Liver (tissue), 9 donors: Measurements from ENCODE around the gene DNAI4. TPM values are rescaled to one million over a fixed set of nuclear protein-coding genes. Genes with fewer than 3 reads are reported as not detected.

Source experiments
- DNase-seq: peaks from one replicate; pipeline ENCODE4 v3.0.0-alpha.2; 2017; ENCODE audit warnings: low spot score
- H3K27ac ChIP-seq, 2 donors: one replicate each; pipeline ENCODE4 v1.7.0; 2013; ENCODE audit warnings: inconsistent platforms in 2 of 2, low read length in 2 of 2, control low read depth in 1 of 2, low read depth in 1 of 2, mild to moderate bottlenecking in 1 of 2
- H3K27me3 ChIP-seq, 4 donors: one replicate each; pipeline versions ENCODE4 v1.6.1 to v1.7.0; 2013; ENCODE audit warnings: low read length in 3 of 4, inconsistent platforms in 1 of 4, mild to moderate bottlenecking in 1 of 4, moderate library complexity in 1 of 4; ENCODE audit not compliant: control insufficient read depth in 4 of 4, insufficient read depth in 4 of 4
- H3K36me3 ChIP-seq, 4 donors: one replicate each; pipeline versions ENCODE4 v1.6.1 to v1.7.0; 2013; ENCODE audit warnings: low read length in 3 of 4, mild to moderate bottlenecking in 3 of 4, low read depth in 1 of 4, moderate library complexity in 1 of 4; ENCODE audit not compliant: control insufficient read depth in 4 of 4, insufficient read depth in 3 of 4
- H3K4me1 ChIP-seq, 4 donors: one replicate each; pipeline versions ENCODE4 v1.6.1 to v1.7.0; 2013; ENCODE audit warnings: low read length in 3 of 4, mild to moderate bottlenecking in 3 of 4, moderate library complexity in 1 of 4; ENCODE audit not compliant: control insufficient read depth in 4 of 4, insufficient read depth in 4 of 4
- H3K4me3 ChIP-seq, 3 donors: one replicate each; pipeline versions ENCODE4 v1.6.1 to v1.7.0; 2013; ENCODE audit warnings: low read length in 3 of 3, control low read depth in 1 of 3, low read depth in 1 of 3, mild to moderate bottlenecking in 1 of 3
- H3K9ac ChIP-seq, 2 donors: one replicate each; pipeline ENCODE4 v1.7.0; 2013; ENCODE audit warnings: low read length in 2 of 2, mild to moderate bottlenecking in 2 of 2, moderate library complexity in 2 of 2, control low read depth in 1 of 2, low read depth in 1 of 2
- H3K9me3 ChIP-seq, 4 donors: one replicate each; pipeline versions ENCODE4 v1.6.1 to v1.7.0; 2013; ENCODE audit warnings: low read length in 3 of 4; ENCODE audit not compliant: control insufficient read depth in 4 of 4
- EGR1 ChIP-seq, 2 donors: IDR thresholded peaks; 2 replicates each; pipeline ENCODE4 v1.6.1; 2016 to 2018; ENCODE audit warnings: antibody characterized with exemption in 2 of 2, low read depth in 2 of 2
- FOXA1 ChIP-seq: IDR thresholded peaks from 2 replicates; pipeline ENCODE4 v1.6.1; 2016; ENCODE audit warnings: antibody characterized with exemption
- FOXA2 ChIP-seq: IDR thresholded peaks from 2 replicates; pipeline ENCODE4 v1.6.1; 2016; ENCODE audit warnings: antibody characterized with exemption
- GABPA ChIP-seq, 2 donors: IDR thresholded peaks in 1 of 2; conservative IDR thresholded peaks in 1 of 2; 2 replicates each; pipeline ENCODE4 v1.6.1; 2016; ENCODE audit warnings: antibody characterized with exemption in 2 of 2, mild to moderate bottlenecking in 1 of 2, moderate library complexity in 1 of 2
- HNF4A ChIP-seq, 2 donors: conservative IDR thresholded peaks; 2 replicates each; pipeline ENCODE4 v1.6.1; 2016; ENCODE audit warnings: antibody characterized with exemption in 2 of 2, mild to moderate bottlenecking in 2 of 2
- HNF4G ChIP-seq: IDR thresholded peaks from 2 replicates; pipeline ENCODE4 v1.6.1; 2016; ENCODE audit warnings: antibody characterized with exemption
- JUND ChIP-seq, 2 donors: IDR thresholded peaks; 2 replicates each; pipeline ENCODE4 v1.6.1; 2016; ENCODE audit warnings: antibody characterized with exemption in 2 of 2
- NR2F2 ChIP-seq: IDR thresholded peaks from 2 replicates; pipeline ENCODE4 v1.6.1; 2016; ENCODE audit warnings: antibody characterized with exemption
- RAD21 ChIP-seq, 2 donors: IDR thresholded peaks; 2 replicates each; pipeline ENCODE4 v1.6.1; 2016; ENCODE audit warnings: antibody characterized with exemption in 2 of 2, mild to moderate bottlenecking in 2 of 2
- RXRA ChIP-seq, 2 donors: IDR thresholded peaks; 2 replicates each; pipeline ENCODE4 v1.6.1; 2017 to 2018; ENCODE audit warnings: antibody characterized with exemption in 2 of 2, mild to moderate bottlenecking in 1 of 2
- SP1 ChIP-seq: IDR thresholded peaks from 2 replicates; pipeline ENCODE4 v1.6.1; 2018; ENCODE audit warnings: antibody characterized with exemption, mild to moderate bottlenecking
- TAF1 ChIP-seq: conservative IDR thresholded peaks from 2 replicates; pipeline ENCODE4 v1.6.1; 2016; ENCODE audit warnings: antibody characterized with exemption, mild to moderate bottlenecking
- YY1 ChIP-seq: IDR thresholded peaks from 2 replicates; pipeline ENCODE4 v1.6.1; 2016; ENCODE audit warnings: antibody characterized with exemption, mild to moderate bottlenecking
- WGBS: extraction: QIAGEN DNeasy Blood & Tissue Kit; methylation state at CpG from one replicate; pipeline ENCODE4 v1.1.7; 2013; 5-methylcytosine and 5-hydroxymethylcytosine counted together
- polyA plus RNA-seq, 2 donors: library from polyadenylated mRNA; stranded (reverse) in 1 of 2; unstranded in 1 of 2; fragments of 200-250 nt in 1 of 2; fragments of >200 nt in 1 of 2; fragmentation: Nextera tagmentation in 1 of 2; extraction: Ambion mirVana in 1 of 2; gene quantifications; one replicate each; pipeline versions ENCODE4 v1.2.1 to v1.2.3, GENCODE V29; 2013 to 2015
- total RNA-seq, 2 donors: library from RNA; depleted of rRNA; stranded (reverse); fragments of >200 nt; gene quantifications; one replicate each; pipeline ENCODE4 v1.2.3, GENCODE V29; 2014
- TF ChIP-seq, protein P1 (sequence below): IDR thresholded peaks from 2 replicates; pipeline ENCODE4 v1.6.1; 2016; ENCODE audit warnings: antibody characterized with exemption
- TF ChIP-seq, protein P2 (sequence below): IDR thresholded peaks from 2 replicates; pipeline ENCODE4 v1.6.1; 2016; ENCODE audit warnings: antibody characterized with exemption
- TF ChIP-seq, protein P3 (sequence below): fragments of 150-350 bp; IDR thresholded peaks from 2 replicates; pipeline ENCODE4 v1.5.1; 2017; ENCODE audit warnings: improper control_type of control experiment, low read depth, low read length; ENCODE audit not compliant: missing input control
- TF ChIP-seq, protein P4 (sequence below): IDR thresholded peaks from 2 replicates; pipeline ENCODE4 v1.6.1; 2016; ENCODE audit warnings: antibody characterized with exemption
- donor health status: healthy.
- donor health status: healthy.
- donor health status: healthy.
- donor health status: healthy.
- donor health status: healthy.

The DNAI4 gene
- total and polyA plus RNA-seq, 4 donors: 0.42 to 1.8 (median 0.84) TPM

DNA sequence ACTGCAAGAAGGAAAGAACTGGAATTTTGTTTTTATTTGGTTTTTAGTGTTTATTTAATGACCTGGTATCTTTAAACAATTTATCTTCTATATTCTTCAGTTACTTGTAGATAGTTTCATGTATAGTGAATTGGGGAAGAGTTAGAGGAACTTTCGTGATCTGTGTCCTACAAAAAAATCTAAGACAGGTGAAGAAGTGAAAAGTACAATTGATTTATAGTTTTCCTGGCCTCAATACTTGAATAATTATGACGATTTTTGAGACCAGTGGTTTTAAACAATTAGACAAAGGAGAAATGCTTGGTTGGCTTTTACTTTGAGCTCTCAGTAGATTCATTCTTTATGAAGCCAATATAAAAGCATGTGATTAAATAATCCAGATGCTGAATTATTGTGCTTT is 7.6 kb upstream of the DNAI4 start:
- peak overlapping the region in 1 of 2 donors; percentile 35 for H3K27ac ChIP-seq

DNA sequence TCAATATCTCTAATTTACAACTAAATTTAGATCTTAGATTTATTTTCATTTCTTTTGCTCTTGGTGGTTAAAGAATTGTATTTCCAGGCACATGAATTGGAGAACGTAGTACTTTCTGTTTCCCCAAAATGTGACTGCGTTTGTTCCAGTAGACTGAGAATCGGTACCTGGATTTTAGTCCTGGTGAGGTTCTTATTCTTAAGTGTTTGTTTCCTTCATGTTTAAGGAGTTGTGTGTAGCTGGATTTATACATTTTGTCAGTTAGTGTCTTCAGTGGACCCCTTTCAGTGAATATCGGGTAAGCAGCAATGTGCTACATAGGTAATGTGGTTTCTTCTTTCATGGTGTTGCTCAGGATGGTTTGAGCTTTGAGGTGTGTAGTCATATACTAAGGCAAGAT is 6.9 kb upstream of the DNAI4 start:
- Histone ChIP-seq H3K9me3 (no peaks in the 10 kb centered on the region), H3K36me3 (no peaks in the 10 kb centered on the region), H3K9ac (peak overlapping the region; percentile 92 to 99), H3K4me1 (peaks cover 1 to 30% (median 11%) of the 10 kb centered on the region in 4 donors), H3K4me3 (peak overlapping the region; percentile 82 to 97 (median 88)), H3K27me3 (no peaks in the 10 kb centered on the region), H3K27ac (peak overlapping the region; percentile 94 to 99)
- whole genome bisulfite sequencing: 9% methylated on average over 4 of the region's 4 CpGs
- TF ChIP-seq, protein P1, sequence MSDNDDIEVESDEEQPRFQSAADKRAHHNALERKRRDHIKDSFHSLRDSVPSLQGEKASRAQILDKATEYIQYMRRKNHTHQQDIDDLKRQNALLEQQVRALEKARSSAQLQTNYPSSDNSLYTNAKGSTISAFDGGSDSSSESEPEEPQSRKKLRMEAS: no peak
- TF ChIP-seq NR2F2 (no peak), JUND (IDR thresholded peaks at IDR 0.05) (no peak), HNF4A (conservative IDR thresholded peaks at IDR 0.05) (no peak)
- TF ChIP-seq, protein P2, sequence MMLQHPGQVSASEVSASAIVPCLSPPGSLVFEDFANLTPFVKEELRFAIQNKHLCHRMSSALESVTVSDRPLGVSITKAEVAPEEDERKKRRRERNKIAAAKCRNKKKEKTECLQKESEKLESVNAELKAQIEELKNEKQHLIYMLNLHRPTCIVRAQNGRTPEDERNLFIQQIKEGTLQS: no peak
- TF ChIP-seq, protein P3, sequence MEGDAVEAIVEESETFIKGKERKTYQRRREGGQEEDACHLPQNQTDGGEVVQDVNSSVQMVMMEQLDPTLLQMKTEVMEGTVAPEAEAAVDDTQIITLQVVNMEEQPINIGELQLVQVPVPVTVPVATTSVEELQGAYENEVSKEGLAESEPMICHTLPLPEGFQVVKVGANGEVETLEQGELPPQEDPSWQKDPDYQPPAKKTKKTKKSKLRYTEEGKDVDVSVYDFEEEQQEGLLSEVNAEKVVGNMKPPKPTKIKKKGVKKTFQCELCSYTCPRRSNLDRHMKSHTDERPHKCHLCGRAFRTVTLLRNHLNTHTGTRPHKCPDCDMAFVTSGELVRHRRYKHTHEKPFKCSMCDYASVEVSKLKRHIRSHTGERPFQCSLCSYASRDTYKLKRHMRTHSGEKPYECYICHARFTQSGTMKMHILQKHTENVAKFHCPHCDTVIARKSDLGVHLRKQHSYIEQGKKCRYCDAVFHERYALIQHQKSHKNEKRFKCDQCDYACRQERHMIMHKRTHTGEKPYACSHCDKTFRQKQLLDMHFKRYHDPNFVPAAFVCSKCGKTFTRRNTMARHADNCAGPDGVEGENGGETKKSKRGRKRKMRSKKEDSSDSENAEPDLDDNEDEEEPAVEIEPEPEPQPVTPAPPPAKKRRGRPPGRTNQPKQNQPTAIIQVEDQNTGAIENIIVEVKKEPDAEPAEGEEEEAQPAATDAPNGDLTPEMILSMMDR: no peak
- no peak for DNase-seq

More for the DNA sequence above, 7.6 kb upstream of the DNAI4 start:
- 37% methylated on average over 2 of the region's 2 CpGs for WGBS
- H3K9me3 ChIP-seq: no peaks in the 10 kb centered on the region
- DNase-seq: no peak
- no peaks in the 10 kb centered on the region for H3K27me3 ChIP-seq
- H3K4me1 ChIP-seq: peaks cover 1 to 30% (median 11%) of the 10 kb centered on the region in 4 donors
- TF ChIP-seq GABPA (IDR thresholded peaks at IDR 0.05 in 1 of 2, conservative IDR thresholded peaks at IDR 0.05 in 1 of 2) (no peak), RXRA (IDR thresholded peaks at IDR 0.05) (no peak), JUND (IDR thresholded peaks at IDR 0.05) (no peak), FOXA2 (no peak), EGR1 (IDR thresholded peaks at IDR 0.05; ENCODE audit: low read depth in 2 of 2) (no peak), FOXA1 (no peak), RAD21 (IDR thresholded peaks at IDR 0.05) (no peak)
- TF ChIP-seq, protein P4, sequence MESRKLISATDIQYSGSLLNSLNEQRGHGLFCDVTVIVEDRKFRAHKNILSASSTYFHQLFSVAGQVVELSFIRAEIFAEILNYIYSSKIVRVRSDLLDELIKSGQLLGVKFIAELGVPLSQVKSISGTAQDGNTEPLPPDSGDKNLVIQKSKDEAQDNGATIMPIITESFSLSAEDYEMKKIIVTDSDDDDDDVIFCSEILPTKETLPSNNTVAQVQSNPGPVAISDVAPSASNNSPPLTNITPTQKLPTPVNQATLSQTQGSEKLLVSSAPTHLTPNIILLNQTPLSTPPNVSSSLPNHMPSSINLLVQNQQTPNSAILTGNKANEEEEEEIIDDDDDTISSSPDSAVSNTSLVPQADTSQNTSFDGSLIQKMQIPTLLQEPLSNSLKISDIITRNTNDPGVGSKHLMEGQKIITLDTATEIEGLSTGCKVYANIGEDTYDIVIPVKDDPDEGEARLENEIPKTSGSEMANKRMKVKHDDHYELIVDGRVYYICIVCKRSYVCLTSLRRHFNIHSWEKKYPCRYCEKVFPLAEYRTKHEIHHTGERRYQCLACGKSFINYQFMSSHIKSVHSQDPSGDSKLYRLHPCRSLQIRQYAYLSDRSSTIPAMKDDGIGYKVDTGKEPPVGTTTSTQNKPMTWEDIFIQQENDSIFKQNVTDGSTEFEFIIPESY: no peak
- H3K36me3 ChIP-seq: no peaks in the 10 kb centered on the region
- peak overlapping the region; percentile 27 to 86 for H3K9ac ChIP-seq
- no peak overlapping the region for H3K4me3 ChIP-seq

DNA sequence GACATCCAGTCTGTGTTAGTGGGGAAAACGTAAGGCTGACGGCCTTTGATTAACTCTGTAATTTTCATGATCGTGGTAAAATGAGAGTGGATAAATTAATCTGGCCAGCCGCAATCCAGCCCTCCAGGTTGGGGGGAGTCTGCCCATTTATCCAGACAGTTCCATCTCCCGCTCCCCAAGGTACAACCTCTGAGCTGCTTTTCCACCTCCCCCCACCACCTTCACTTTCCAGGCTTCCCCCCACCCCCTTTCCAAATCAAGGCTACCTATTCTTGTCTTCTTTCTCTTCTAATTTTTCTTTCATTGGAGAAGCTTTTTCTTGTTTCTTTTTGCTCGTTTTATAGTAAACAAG is 6.1 kb upstream of the DNAI4 start:
- WGBS: 0% methylated on average over 6 of the region's 6 CpGs

More for the DNA sequence above, 6.1 kb upstream of the DNAI4 start:
- Histone ChIP-seq H3K4me3 (peak overlapping the region; percentile 82 to 97 (median 88)), H3K9ac (peak overlapping the region; percentile 92 to 99), H3K36me3 (no peaks in the 10 kb centered on the region), H3K4me1 (peaks cover 1 to 34% (median 14%) of the 10 kb centered on the region in 4 donors), H3K9me3 (no peaks in the 10 kb centered on the region), H3K27me3 (no peaks in the 10 kb centered on the region), H3K27ac (peak overlapping the region; percentile 94 to 99)
- TF ChIP-seq GABPA (IDR thresholded peaks at IDR 0.05 in 1 of 2, conservative IDR thresholded peaks at IDR 0.05 in 1 of 2): no peak
- TF ChIP-seq, protein P1: no peak
- no peak for TF ChIP-seq SP1
- TF ChIP-seq, protein P4: no peak
- no peak for TF ChIP-seq HNF4G
- TF ChIP-seq RAD21 (IDR thresholded peaks at IDR 0.05): no peak
- no peak for TF ChIP-seq EGR1 (IDR thresholded peaks at IDR 0.05; ENCODE audit: low read depth in 2 of 2)
- no peak for TF ChIP-seq RXRA (IDR thresholded peaks at IDR 0.05)
- TF ChIP-seq, protein P3: no peak
- TF ChIP-seq YY1: no peak
- TF ChIP-seq, protein P2: no peak
- TF ChIP-seq NR2F2: no peak
- TF ChIP-seq FOXA1: no peak
- TF ChIP-seq JUND (IDR thresholded peaks at IDR 0.05): no peak
- no peak for TF ChIP-seq HNF4A (conservative IDR thresholded peaks at IDR 0.05)
- no peak for TF ChIP-seq TAF1
- DNase-seq: no peak
